IMR-90 (cell line): ENCODE results near the gene SLC10A3.

Source experiments
- CTCF ChIP-seq: conservative IDR thresholded peaks from 2 replicates; pipeline ENCODE4 v1.5.1; 2012; ENCODE audit warnings: mild to moderate bottlenecking, low read depth, low read length, improper control_type of control experiment
- ELK1 ChIP-seq: fragments of 150-350 bp; IDR thresholded peaks from 2 replicates; pipeline ENCODE4 v1.6.1; 2016; ENCODE audit warnings: low read depth, mild to moderate bottlenecking, low read length, moderate library complexity, borderline replicate concordance
- MAFK ChIP-seq: IDR thresholded peaks from 2 replicates; pipeline ENCODE4 v1.6.1; 2012; ENCODE audit warnings: low read depth, low read length, improper control_type of control experiment

- no peak for TF ChIP-seq ELK1
- no peak for TF ChIP-seq MAFK
- TF ChIP-seq CTCF, result no peak
These were observed 48.3 kb downstream of the SLC10A3 start for GRCh38 chrX:154441984-154442707.
